SU-DHL-6 (cell line): Measurements from ENCODE around the gene CNIH2.

ENCODE experiments used
- H2AFZ ChIP-seq: fragments of 200-600 bp; sonication (generic); 2 replicates; pipeline ENCODE4 v1.6.1; 2014; ENCODE audit warnings: low read depth, mild to moderate bottlenecking, moderate library complexity, mixed read lengths, antibody characterized with exemption, low read length; ENCODE audit not compliant: severe bottlenecking
- H3F3A ChIP-seq: fragments of 200-600 bp; shearing (Covaris generic); 2 replicates; pipeline ENCODE4 v1.6.0; 2016; ENCODE audit warnings: antibody characterized with exemption, mild to moderate bottlenecking; ENCODE audit not compliant: insufficient read depth
- H3K27ac ChIP-seq: fragments of 200-600 bp; sonication (generic); 2 replicates; pipeline ENCODE4 v1.5.1; 2016; ENCODE audit warnings: low read depth, mild to moderate bottlenecking, low read length, moderate library complexity, mixed read lengths
- H3K27me3 ChIP-seq: fragments of 200-600 bp; sonication (generic), shearing (Covaris generic); 2 replicates; pipeline ENCODE4 v1.6.0; 2014; ENCODE audit warnings: mild to moderate bottlenecking, low read length
- H3K36me3 ChIP-seq: fragments of 200-600 bp; sonication (generic); 2 replicates; pipeline ENCODE4 v1.6.1; 2014; ENCODE audit warnings: mild to moderate bottlenecking, low read length, mixed read lengths
- H3K4me2 ChIP-seq: fragments of 300-600, 200-600 bp; shearing (Covaris generic), sonication (generic); 2 replicates; pipeline ENCODE4 v1.6.0; 2014; ENCODE audit warnings: low read length, low read depth, mild to moderate bottlenecking; ENCODE audit not compliant: poor library complexity, severe bottlenecking
- H3K4me3 ChIP-seq: fragments of 200-600 bp; sonication (generic); 2 replicates; pipeline ENCODE4 v1.5.1; 2014; ENCODE audit warnings: antibody characterized with exemption, low read length, mild to moderate bottlenecking, mixed read lengths; ENCODE audit not compliant: insufficient read depth, poor library complexity, severe bottlenecking
- H3K79me2 ChIP-seq: fragments of 200-600 bp; sonication (generic); 2 replicates; pipeline ENCODE4 v1.6.1; 2014; ENCODE audit warnings: mild to moderate bottlenecking, low read length, moderate library complexity; ENCODE audit not compliant: insufficient read depth
- H3K9ac ChIP-seq: fragments of 200-600 bp; sonication (generic); 2 replicates; pipeline ENCODE4 v1.7.0; 2014; ENCODE audit warnings: mild to moderate bottlenecking, low read length
- H3K9me2 ChIP-seq: fragments of 200-600 bp; sonication (generic); replicated peaks from 2 replicates; pipeline ENCODE4 v1.6.1; 2014; ENCODE audit warnings: low read length; ENCODE audit not compliant: insufficient read depth
- H3K9me3 ChIP-seq: fragments of 200-600 bp; sonication (generic); 2 replicates; pipeline ENCODE4 v1.6.1; 2014; ENCODE audit warnings: low read length, mixed read lengths; ENCODE audit not compliant: insufficient read depth
- H4K20me1 ChIP-seq: fragments of 200-600 bp; sonication (generic); 2 replicates; pipeline ENCODE4 v1.6.1; 2014; ENCODE audit warnings: low read depth, mild to moderate bottlenecking, antibody characterized with exemption, low read length, moderate library complexity, mixed read lengths
- EZH2phosphoT487 ChIP-seq: fragments of 200-600 bp; sonication (generic), shearing (Covaris generic); conservative IDR thresholded peaks from 2 replicates; pipeline ENCODE4 v1.6.1; 2018; ENCODE audit warnings: mild to moderate bottlenecking, antibody characterized with exemption, low read length, moderate library complexity, mixed read lengths
- TF ChIP-seq, protein P1 (sequence below): fragments of 200-600 bp; sonication (generic); IDR thresholded peaks from one replicate; pipeline ENCODE4 v1.5.1; 2017; ENCODE audit warnings: antibody characterized with exemption, mild to moderate bottlenecking, low read length, moderate library complexity; ENCODE audit not compliant: insufficient read depth, poor library complexity, severe bottlenecking

Gene CNIH2

DNA sequence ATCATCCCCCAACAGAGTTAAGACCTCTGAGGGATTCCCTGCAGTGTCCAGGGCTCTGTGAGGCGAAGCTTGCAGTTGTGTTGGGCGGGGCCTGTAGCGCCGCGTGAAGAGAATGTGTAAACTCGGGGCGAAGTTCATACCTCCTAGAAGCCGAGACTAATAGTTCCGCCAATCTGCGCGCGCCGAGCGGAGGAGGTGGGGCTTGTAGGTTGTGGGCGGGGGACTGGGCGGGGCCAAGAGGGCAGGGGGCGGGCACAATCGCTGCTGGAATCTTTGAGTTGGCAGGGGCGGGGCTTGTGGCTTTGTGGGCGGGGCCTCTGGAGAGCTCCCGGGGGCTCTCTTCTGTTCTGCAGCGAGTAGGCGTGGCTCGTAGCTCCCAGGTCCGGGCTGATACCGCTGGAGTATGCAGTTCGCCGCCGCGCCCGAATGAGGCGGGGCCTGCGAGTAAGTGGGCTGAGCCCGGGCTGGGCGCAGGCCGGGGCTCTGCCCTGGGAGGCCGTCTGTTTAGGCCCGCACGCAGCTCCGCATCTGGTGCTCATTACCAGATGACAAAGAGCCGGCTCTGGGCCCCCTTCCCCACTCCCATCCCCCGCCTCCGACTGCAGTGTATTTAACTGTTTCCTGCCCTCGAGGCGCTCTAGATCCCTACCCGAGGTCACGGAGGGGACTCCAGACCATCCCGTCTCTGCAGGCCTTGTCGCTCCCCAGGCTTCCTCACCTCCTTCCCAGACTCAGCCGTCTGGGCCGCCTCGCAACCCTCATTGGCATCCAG lies 34.8 kb downstream of the CNIH2 start:
- Histone ChIP-seq H3K27ac (peak overlapping the region; percentile 71), H3K36me3 (no peaks in the 10 kb centered on the region), H3K4me3 (peak overlapping the region; percentile 67), H3K9me3 (no peaks in the 10 kb centered on the region), H2AFZ (peak overlapping the region; percentile 92), H3K9me2 (no peaks in the 10 kb centered on the region), H3F3A (no peaks in the 10 kb centered on the region), H3K9ac (peak overlapping the region; percentile 49), H3K27me3 (no peaks in the 10 kb centered on the region), H4K20me1 (no peaks in the 10 kb centered on the region), H3K4me2 (peak overlapping the region; percentile 90), H3K79me2 (no peaks in the 10 kb centered on the region)
- TF ChIP-seq, protein P1, sequence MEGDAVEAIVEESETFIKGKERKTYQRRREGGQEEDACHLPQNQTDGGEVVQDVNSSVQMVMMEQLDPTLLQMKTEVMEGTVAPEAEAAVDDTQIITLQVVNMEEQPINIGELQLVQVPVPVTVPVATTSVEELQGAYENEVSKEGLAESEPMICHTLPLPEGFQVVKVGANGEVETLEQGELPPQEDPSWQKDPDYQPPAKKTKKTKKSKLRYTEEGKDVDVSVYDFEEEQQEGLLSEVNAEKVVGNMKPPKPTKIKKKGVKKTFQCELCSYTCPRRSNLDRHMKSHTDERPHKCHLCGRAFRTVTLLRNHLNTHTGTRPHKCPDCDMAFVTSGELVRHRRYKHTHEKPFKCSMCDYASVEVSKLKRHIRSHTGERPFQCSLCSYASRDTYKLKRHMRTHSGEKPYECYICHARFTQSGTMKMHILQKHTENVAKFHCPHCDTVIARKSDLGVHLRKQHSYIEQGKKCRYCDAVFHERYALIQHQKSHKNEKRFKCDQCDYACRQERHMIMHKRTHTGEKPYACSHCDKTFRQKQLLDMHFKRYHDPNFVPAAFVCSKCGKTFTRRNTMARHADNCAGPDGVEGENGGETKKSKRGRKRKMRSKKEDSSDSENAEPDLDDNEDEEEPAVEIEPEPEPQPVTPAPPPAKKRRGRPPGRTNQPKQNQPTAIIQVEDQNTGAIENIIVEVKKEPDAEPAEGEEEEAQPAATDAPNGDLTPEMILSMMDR, result no peak
- TF ChIP-seq EZH2phosphoT487, result no peak

GRCh38 chr11:66313321-66314185 lies 35.6 kb downstream of the CNIH2 start:
- Histone ChIP-seq H3K27me3 (no peaks in the 10 kb centered on the region), H3K4me2 (peak overlapping the region; percentile 90), H4K20me1 (no peaks in the 10 kb centered on the region), H3K27ac (no peak overlapping the region), H3K9me2 (no peaks in the 10 kb centered on the region), H3K79me2 (no peaks in the 10 kb centered on the region), H3K9ac (peak overlapping the region; percentile 6; the same call in 1 of the 2 replicates), H3F3A (no peaks in the 10 kb centered on the region), H3K36me3 (no peaks in the 10 kb centered on the region), H3K4me3 (peak overlapping the region; percentile 24), H2AFZ (no peak overlapping the region), H3K9me3 (no peaks in the 10 kb centered on the region)
- TF ChIP-seq, protein P1, result no peak
- TF ChIP-seq EZH2phosphoT487, result no peak

- Histone ChIP-seq H3F3A (no peaks in the 10 kb centered on the region), H3K27ac (no peak overlapping the region), H3K79me2 (no peaks in the 10 kb centered on the region), H3K4me3 (no peak overlapping the region), H3K4me2 (no peak overlapping the region), H3K27me3 (no peaks in the 10 kb centered on the region), H2AFZ (no peak overlapping the region), H3K9me3 (no peaks in the 10 kb centered on the region), H3K9ac (no peak overlapping the region), H3K36me3 (no peaks in the 10 kb centered on the region), H3K9me2 (no peaks in the 10 kb centered on the region), H4K20me1 (no peaks in the 10 kb centered on the region)
- TF ChIP-seq, protein P1, result no peak
- no peak for TF ChIP-seq EZH2phosphoT487
Observed at GRCh38 chr11:66314186-66314501, 36.2 kb downstream of the CNIH2 start.
